NCI-H1105 (cell line): Measurements from ENCODE around the gene KCNB1.

ENCODE experiments used
- DNase-seq: peaks from one replicate; lab custom pipeline; 2025; lab: John Stamatoyannopoulos, UW

Gene KCNB1

DNA sequence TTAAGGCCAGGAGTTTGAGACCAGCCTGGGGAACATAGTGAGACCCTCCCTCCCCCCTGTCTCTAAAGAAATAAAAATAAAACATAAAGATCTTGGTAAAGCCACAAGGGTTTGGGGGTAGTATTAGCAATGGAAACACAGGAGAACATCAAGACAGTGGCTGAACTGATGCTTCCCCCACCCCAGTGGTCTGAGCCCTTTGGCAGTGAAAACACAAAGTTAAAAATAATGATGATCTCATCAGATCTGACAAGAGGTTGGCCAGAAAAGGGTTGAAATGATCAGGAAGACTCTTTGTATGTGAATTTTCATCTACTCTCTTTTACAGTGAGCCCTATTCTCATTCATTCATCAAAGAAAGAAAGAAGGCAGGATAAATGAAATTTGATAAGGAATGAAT lies 93.7 kb downstream of the KCNB1 start:
- DNase-seq: no peak

DNA sequence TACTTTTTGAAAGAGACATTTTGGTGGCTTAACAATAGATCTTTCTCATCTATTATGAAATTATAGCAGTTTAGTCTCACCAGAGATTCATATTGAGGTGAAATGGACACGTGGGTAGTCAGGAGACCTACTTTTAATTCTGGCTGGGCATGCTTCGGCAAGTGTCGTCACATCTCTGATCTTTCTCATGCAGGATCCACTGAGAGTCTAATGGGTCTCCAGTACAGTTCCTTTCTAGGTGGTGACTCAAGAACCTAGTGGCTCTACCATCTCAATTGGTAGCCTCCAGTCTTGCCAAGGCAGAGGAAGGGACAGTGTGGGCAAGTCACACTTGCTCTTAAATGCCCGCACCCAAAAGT lies 94.9 kb downstream of the KCNB1 start:
- DNase-seq: no peak

GRCh38 chr20:49386848-49387580 lies 95.5 kb downstream of the KCNB1 start:
- peak; percentile 89 for DNase-seq

DNA sequence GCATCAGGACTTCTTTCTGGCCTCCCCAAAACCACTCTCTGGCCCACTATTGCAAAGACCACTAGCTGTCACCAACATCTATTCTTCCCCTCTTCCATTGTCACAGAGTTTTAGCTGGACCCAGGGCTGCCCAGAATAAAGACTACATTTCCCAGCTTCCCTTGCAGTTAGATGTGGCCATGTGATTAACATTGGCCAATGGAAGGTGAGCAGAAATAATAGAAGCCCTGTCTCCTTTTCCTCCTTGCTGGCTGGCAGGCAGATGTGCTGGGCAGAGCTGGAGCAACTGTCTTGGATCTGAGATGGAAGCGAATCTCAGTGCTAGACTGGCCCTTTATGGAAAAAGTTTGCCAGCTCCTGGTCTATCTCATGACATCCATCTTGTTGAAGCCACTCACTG lies 97.0 kb downstream of the KCNB1 start:
- peak; percentile 4 for DNase-seq

DNA sequence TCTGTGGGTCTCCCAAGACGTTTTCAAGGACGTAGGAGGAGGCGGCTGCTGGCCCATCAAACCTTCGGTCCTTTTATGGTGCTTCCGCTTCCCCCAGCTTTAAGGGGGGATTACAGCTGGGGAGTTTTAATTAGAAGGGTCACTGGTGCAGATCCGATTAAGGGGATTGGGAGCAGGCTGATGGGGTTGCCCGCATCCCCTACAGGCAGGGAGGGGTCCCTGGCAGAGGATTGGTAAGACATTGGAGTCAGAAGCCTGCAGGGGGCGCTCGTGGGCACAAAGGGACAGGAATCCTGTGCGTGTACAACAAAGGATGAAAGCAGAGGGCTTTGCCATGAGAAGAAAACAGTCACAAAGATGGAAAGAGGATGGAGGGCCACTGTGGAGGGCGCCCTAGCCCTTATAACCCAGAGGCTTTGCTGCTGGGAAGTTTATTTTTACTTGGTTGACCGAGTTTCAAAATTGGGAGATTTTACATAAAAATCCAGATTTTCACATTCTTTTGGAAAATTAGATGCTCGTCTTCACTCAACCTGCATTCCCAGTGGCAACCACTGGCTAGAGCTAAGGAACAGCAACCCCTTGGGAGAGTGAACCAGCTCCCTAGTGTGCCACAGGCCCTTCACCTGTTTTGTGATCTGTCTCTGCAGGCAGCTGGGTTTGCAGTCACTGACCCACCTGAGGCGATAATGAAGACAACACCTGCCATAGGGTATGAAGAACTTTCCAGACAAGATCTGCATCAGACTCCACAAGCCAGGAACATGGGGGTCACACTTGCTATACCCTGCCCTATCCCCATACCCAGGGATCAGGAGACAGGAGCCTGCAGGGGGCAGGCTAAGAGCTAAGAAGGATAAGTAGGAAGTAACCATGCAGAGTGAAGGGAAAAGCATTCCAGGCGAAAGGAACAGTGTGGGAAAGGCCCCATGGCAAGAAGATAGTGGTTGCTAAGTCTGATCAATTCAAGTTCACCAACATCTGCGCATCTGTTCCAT lies 97.7 kb downstream of the KCNB1 start:
- DNase-seq: peak; percentile 61

DNA sequence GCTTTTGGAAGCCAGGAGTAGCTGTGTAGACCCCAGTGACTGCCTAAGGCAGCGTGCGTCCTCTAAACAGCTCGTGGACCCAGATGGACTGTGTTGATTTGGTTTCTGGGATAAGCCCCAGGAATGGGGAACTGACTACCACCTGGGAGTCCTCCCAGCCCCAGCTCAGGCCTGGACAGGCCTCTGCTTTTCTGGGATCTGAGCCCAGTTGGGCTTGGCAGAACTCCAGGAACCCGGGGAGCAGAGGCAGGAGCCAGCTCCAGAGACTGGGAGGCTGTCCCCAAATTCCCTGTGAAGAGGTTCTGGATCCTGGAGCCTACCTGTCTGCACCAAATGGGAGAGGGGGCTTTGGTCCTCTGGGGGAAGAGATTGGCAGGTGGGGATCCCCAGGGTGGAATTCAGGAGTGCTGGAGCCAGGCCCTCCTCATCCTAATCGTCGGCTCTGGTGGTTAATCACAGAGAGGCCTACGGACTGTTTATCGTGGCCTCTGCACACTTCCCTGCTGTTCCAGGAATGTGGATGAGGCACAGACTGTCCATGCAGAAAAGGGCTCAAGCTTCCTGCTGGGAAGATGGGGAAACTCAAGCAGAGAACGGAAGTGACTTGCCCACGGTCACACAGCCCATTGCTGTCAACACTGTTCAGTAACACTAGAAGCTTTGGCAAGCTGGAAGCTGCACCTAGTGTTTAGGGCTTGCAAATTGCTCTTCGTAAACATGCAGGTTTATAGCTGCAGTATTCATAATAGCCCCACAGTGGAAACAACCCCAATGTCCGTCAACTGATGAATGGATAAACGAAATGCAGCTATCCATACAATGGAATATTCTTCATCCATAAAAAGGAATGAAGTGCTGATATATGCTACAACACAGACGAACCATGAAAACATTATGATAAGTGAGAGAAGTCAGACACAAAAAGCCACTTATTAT lies 100.6 kb downstream of the KCNB1 start:
- DNase-seq: peak; percentile 91

GRCh38 chr20:49380337-49380780 lies 102.1 kb downstream of the KCNB1 start:
- no peak for DNase-seq

DNA sequence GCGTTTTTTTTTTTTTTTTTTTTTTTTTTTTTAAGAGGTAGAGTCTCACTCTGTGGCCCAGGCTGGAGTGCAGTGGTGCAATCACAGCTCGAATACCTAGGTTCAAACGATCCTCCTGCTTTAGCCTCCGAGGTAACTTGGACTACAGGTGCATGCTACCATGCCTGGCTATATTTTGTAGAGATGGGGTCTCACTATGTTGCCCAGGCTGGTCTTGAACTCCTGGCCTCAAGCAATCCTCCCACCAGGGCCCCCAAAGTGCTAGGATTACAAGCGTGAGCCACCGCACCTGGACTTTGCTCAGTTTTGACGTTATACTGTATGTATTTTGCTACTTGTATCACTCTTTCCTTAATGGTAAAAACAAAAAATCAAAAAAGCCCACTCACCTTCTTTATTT lies 103.1 kb downstream of the KCNB1 start:
- DNase-seq: no peak

DNA sequence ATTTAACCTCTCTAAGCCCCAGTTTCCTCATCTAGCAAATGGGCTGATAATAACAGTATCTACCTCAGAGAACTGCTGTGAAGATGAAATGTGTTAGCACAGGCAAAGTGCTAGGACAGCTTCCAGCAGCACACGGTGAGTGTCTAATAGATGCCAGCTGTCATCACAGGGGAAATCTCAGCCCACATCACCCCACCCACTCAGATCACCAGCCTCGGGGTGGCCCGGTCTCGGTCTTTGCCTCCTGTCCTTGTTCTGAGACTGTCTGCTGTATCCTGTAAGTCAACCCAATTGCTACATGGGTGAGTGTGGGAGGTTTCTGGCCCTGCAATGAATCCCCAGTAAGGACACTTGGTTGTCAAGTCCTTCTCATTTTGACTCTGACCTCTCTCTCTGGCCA lies 105.1 kb downstream of the KCNB1 start:
- no peak for DNase-seq

- DNase-seq: no peak
Measured at GRCh38 chr20:49375170-49375569, 107.3 kb downstream of the KCNB1 start.

- DNase-seq: peak; percentile 35
Measured at GRCh38 chr20:49372095-49372734, 110.3 kb downstream of the KCNB1 start.

GRCh38 chr20:49368596-49368995 lies 113.9 kb downstream of the KCNB1 start:
- no peak for DNase-seq

- no peak for DNase-seq
Measured at GRCh38 chr20:49367113-49367512, 115.4 kb downstream of the KCNB1 start.

GRCh38 chr20:49366687-49367086 lies 115.8 kb downstream of the KCNB1 start:
- no peak for DNase-seq

DNA sequence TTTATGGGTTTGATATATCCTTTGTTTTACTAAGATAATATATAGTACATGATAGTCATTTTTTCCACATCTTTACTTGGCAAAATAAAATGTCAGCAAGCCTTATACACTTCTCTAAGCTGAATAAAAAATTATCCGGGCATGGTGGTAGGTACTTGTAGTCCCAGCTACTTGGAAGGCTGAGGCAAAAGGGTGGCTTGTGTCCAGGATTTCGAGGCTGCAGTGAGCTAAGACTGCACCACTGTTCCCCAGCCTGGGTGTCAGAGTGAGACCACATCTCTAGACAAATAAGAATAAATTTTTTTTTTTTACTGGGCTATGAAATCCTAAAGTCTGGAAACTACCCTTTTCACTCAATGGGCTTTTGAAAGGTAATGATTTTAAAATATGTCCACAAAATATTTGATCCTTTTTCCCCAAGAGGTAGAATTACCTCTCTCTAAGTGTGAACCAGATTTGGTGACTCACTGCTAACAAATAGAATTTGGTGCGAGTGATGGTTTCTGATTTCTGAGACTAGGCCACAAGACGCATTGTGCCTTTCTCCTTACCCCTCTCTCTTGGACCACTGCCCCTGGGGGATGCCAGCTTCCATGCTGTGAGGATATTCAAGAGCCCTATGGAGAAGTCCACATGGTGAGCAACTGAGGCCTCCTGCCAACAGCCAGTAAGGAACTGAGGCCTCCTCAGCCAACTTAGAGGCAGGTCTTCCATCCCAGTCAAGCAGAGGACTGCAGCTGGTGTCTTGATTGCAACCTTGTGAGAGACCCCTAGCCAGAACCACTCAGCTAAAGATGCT lies 120.4 kb downstream of the KCNB1 start:
- no peak for DNase-seq

DNA sequence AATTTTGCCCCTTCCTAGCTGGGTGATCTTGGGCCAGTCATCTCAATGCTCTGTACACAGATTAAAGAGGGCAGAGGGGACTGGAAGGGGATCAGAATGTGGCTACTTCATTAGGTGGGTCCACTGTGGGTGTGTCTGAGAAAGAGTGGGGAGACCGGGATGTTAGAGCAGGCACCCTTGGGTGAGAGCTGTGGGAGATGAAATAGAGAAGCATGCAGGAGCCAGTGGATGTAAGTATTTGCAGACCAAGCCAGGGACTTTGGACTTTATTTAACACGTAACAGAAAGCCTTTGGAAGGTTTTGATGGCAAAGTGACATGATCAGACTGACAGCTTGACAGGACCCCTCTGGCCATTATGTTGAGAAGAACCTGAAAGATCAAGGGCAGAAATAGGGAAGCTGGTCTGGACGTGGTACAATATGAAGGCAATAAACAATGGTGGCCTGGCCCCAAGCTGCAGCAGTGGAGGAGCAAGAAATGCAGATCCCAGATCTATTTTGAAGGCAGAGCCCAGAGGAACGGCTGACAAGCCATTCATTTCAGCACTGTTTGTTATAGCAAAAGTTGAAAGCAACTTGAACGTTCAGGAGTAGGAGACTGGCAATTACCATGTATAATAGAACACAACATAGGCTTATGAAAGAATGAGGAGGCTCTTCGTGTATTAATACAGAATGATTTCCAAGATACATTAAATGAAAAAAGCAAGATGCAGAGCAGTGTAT lies 122.1 kb downstream of the KCNB1 start:
- DNase-seq: no peak

DNA sequence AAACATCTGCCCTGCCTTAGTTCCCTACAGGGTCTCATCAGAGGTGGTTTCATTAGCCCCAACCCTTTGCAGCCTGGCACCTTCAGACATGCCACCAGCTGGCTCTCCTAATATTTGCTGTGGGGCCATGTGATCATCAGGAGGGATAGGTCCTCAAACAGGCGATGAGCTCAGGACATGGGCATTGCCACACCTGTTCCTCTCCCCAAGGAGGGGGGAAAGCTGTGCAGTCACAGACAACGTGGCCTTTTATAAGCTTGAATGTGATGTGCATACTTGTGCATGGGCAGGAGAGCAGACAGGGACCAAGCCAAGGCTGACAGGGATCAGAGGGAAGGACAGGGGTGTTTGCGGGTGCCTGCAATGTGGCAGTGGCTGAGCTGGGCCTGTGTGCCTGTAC lies 125.8 kb downstream of the KCNB1 start:
- no peak for DNase-seq

DNA sequence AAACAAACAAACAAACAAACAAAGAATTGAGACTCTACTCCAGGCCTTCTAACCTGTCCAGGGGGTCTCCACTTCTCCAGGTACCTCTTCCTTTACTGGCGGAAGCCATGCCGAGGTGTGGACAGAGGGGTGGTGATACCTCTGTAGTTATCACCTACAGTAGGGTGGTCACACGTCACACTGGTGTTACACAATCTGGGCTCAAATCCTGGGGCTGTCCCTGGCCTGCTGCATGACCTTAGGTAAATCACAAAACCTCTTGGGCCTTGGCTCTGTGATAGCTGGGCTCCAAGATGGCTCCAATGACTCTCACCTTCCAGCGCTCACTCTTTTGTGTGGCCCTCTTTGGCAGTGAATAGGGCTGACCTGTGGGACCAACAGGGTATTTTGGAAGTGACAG lies 127.8 kb downstream of the KCNB1 start:
- DNase-seq: no peak

DNA sequence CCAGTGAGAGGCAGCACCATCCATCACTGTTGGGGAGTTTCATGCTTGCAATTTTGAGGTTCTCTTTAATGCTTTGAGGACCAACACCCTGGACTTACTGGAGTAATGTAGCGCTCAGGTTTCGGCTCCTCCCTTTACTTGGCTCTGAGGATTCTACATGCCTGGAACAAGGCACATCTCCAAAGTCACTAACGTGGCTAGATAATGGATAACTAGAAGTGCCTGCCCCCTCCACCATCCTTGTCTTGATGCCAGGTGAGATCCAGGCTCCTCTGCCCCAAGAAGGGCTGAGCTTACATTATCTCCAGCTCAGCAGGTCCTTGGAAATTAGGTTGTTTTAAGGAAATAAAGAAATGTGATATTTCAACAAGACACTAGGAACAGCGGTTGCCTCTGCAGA lies 129.1 kb downstream of the KCNB1 start:
- DNase-seq: no peak

- DNase-seq: no peak
Measured at GRCh38 chr20:49352751-49353150, 129.7 kb downstream of the KCNB1 start.
